A172 (cell line): ENCODE results near the gene POPDC2. TPM values are rescaled to one million over a fixed set of nuclear protein-coding genes. Genes with fewer than 3 reads are reported as not detected.
A peak's percentile ranks its signal among the peaks of the same experiment; 100 is the strongest.
"Not testable (repeated sequence)": the region's sequence is repeated elsewhere in the genome, so short reads cannot be mapped to it uniquely, and the experiment has no call there.

Source experiments
- DNase-seq: peaks from one replicate; pipeline ENCODE4 v3.0.0-alpha.2; 2015; ENCODE audit warnings: low spot score
- total RNA-seq: library from RNA; depleted of rRNA; stranded (reverse); fragments of >200 nt; shearing (Covaris generic); gene quantifications from 2 replicates; pipeline ENCODE4 v1.2.3, GENCODE V29; 2014; rRNA removed

The POPDC2 gene
- total RNA-seq, 1 experiment from 2014 or later = not detected

DNA sequence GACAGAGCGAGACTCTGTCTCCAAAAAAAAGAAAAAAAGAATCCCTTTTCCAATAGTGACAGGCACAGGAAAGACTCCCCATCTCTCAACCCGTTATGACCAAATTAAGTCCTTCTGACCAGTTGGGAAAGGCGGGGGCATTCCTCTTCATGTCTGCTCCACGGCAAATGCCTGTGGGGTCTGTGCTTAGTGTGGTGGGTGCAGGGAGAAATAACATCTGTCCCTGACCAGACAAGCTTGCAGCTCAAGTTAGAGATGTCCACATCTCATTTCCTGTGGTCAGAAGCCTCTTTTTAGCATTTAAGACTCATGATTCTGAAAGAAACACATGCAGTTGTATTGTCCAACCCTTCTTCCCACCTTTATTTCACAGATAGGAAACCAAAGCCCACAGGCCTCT lies 46.5 kb downstream of the POPDC2 start:
- no peak for DNase-seq

DNA sequence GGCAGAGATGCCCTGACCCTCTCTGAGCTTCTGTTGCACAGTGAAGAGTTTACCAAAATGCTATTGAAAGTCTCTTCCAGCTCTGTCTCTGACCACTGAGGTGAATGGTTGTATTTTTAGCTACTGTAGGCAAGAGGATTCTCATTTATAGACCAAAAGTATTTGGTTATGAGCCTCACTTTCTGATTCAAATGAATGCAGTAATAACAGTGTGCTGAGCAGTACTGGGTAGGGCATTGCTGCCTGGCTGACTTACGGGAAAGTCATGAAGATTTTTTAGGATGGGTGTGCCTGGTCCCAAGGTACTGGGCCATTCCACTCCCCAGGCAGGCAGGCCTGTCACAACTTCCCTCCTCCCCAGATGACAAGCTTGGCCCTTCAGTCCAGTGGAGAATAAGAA lies 47.2 kb downstream of the POPDC2 start:
- DNase-seq = no peak

DNA sequence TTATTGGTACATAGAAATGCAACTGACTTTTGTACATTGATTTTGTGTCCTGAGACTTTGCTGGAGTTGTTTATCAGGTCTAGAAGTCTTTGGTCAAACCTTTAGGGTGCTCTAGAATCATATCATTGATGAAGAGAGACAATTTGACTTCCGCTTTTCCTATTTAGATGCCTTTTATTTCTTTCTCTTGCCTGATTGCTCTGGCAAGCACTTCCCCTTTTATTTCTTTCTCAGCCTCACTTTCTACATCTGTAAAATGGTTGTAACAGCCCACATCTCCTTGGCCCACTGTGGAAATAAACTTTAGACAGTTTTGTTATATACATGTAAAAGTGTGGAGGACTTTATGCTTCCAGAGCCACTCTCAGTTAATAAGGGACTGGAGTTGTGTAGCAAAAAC lies 48.7 kb downstream of the POPDC2 start:
- no peak for DNase-seq

DNA sequence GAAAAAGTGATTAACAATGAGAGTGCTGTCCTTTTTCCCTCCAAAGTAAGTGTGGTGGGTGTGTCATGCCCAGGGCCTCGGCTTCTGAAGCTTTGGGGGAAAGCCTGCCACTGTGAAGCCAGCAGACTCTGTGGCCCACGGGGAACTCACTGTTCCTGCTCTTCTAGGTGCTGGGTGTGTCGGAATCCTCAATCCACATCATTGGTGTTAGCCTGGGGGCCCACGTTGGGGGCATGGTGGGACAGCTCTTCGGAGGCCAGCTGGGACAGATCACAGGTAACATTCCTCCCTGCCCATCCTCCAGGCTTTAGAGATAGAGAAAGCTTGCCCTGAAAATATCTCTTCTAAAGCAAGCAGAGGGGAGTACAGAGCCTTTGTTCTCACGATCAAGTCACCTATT lies 51.1 kb downstream of the POPDC2 start:
- no peak for DNase-seq

DNA sequence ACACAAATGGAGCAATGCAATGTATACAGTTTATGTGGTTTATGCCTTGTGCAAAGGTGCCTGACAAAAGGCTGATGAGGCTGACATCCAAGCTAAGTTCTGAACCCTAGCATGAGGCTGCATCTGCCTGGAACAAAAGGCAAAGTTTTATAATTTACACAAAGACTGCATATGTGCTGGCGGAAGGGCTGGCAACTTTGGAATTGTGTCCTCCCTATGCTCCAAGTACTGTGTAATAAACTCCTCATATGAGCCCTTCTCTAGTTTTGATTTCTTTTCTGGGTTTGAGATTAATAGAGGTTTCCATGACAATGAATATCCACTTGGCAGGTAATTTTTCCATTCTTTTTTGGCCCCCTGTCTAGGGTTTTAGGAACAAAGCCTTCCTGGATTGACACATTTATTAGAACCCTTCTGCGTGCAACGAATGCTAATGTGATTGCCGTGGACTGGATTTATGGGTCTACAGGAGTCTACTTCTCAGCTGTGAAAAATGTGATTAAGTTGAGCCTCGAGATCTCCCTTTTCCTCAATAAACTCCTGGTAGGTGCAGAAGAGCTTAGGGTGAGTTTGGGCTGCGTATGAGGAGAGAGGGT lies 51.9 kb downstream of the POPDC2 start:
- no peak for DNase-seq

DNA sequence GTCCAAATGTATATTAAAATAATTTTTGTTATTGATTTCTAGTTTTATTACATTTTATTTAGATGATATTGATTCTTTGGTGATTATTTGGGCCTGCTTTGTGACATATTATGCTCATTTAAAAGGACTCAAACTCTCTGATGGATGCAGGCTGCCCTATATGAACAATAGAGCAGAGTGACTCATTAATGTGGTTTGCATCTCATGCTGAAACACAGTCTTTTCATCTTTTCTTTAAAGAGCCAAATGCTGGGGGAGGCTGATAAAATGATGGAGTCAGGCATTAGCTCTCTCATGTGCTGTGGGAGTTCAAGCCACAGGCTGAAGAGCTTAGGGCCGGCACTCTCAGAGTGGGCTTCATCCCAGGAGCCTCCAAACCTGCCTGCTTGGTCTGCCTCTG lies 55.5 kb downstream of the POPDC2 start:
- peak; percentile 60 for DNase-seq

DNA sequence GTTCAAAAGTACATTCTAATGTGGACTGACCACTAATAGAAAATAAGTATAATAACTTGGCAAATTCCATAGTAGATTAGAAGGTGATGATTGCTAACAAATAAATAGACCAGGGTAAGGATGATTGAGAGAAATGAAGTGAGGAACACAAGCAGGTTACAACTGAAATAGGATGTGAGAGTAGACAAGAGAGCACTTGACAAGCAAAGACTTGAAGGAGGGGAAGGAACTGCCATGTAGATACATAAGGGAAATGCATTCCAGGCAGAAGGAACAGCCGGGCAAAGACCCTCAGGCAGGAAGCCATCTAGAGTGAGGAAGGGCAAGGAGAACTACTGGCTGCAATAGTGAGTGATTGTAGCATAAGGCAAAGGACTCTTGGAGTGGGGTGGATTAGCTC lies 57.7 kb downstream of the POPDC2 start:
- DNase-seq = no peak

DNA sequence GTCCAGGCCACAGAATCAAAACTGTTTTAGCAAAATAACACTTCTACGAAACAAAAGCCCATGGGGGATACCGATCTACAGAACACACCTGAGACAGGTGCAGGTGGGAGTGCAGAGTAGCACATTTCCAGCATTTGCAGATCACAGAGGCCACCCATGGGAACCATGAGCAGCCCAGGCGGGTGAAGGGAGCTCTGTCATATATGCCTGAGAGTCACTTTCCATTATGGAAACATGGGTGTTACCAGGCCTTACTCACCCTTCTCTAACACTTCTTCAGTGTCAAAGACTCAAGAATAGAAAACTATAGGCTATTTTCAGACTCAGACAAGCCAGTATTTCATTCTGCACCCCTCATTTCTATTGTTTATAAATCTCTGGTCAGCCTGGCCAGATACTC lies 59.2 kb downstream of the POPDC2 start:
- no peak for DNase-seq

DNA sequence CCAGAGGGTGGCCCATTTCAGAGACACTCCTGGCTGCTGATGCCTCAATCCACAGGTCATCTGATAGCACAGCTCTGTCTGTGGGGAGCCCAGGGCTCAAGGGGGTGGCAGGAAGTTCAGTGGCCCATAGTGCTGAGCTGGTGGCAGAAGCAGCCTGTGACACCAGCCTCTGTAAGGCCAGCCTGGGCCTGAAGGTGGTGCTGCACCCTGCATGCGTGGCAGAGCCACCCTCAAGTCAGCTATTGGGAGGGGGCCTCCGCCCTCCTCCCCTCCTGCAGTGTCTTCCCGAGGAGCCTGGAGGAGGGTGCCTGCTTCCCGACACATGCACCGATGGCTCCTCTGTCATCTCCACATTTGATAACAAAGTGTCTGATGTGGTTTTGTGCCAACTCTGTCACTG lies 59.7 kb downstream of the POPDC2 start:
- no peak for DNase-seq

DNA sequence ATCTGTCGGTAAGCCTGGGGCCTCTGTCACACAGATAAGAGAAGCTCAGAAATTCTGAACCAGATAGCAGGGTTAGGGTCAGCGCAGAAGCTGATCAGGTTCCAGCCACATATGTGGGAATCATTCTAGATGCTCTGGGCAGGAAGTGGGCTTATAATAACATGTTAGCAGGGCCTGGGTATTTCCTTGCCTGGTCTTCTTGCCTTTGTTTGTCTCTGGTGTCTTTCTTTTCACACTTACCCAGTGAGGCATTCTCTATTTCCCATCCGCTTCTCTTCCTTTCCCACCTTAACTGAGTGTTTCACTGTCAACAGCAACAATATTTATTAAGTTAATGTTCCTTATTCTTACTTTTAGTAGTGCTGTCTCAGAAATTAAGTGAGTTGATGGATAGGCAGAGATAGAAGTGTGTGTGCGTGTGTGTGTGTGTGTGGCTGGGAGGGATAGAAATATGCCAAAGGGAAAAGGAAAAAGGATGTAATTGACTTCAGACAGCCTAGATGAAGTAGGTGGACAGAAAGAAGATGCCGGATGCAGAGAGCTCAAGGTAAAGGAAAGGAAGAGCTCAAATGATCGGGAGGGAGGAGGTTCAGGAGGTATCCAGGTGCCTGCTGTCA lies 60.7 kb downstream of the POPDC2 start:
- no peak for DNase-seq

DNA sequence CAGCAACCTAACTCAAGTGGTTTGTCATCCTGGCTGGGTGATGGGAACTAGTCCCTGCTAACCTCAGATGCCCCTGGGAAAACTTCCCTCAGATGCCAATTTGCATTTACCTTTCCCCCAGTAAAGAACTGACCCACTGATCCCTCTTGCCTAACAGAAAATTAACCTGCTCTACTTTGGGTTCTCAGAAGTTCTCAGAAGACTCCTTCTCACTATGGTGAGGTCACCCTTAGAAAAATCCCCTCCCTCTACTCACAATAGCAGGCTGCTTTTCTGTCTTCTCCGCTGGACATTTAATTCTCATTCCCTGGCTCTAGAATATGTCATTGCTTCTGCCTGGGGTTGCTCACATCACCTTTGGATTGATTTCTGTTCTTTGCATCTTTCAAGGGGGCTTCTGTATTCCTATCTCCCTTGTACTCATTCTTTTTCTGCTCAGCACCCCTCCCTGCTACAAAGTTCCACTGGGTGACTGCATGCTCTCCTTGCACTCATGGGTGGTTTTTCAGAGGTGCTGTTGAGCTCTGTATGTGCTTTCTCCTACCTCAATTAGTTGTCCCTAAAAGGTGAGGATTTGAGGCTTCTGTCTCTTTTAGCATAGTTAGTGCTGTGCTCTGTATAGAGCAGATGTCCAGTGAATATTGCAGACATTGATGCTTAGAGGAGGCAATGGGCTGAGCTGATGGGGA lies 61.8 kb downstream of the POPDC2 start:
- DNase-seq = no peak

DNA sequence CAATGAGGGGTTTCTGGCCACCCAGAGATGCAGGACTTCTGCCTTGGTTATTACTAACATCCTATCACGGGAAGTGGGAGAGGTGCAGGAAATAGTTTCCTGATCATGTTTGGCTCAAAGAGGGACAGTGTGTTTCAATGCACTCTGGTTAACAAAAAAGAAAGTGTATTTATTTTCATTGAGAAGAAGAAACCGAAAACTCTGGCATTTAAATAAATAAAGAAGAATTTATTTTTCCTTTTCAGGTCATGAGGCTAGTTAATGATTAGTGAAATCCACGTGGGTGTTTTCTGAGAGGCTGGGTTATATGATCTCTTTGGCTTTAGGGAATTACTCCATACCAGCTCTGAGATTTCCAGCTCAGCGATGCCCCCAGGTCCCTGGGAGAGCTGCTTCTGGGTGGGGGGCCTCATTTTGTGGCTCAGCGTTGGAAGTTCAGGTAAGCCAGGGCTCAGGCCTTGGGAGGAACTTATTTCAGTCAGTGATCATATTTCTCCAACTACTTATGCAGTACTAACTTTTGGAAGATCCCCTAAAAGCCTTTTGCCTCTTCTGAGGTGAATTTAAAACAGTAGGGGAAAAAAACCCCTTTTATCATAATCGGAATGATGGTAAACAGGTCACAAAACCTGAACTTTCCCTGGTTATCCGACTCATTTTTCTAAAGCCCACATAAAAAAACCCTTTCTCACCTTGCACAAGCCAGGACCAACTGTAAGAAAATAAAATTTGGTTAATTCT lies 62.7 kb downstream of the POPDC2 start, which contains the start of gene PLA1A:
Gene PLA1A (plus strand): TSS at position 338 of the 741 bp plus-strand sequence. CDS start 29 bp downstream, at position 367.
- no peak for DNase-seq

DNA sequence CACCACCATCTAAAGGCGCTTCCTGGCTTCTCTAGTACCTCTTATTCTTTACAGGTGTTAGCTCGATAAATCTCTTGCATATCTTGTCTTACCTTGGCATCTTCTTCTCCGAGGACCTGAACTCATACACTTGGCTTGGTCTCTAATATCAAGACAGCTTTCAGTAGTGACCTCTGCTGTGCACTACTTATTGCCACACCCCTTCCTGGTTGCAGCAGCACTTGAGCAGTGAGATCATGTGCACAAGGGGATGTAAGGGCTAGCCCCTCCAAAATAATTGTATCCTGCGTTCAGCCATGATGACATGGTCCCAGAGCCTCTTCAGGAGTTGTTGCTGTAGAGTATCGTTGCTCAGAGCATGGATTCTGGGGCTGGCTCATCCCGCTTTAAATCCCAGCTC lies 64.0 kb downstream of the POPDC2 start:
- no peak for DNase-seq

DNA sequence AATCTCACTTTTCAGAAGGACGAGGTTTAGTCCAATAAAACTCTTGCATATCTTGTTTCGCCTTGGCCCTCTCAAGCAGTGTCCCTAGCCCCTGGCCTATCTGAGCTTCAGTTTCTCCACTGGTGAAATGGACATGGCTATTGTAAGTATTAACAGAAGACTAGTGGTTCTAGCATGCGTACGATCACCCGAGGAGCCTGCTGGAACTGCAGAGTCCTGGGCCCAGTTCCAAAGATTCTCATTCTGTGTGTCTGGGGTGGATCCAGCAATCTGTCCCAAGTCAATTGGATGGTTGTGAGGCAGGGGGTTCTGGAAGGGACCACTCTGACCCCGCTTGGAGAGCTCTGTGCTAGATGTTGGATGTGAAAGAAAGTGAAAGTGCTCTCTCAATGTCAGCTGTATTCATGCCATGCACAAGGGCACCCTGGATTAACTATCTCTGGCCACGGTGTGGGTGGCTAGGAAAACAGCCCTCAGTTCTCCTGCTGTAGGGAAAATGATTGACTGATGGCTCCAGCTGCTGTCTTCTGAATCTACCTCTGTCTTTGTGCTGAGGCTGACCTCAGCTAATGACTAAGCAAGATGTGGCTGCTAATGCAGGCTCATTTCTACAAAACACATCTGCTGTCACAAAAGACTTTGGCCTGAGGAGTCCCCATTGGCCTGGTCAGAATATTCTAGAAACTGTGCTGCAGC lies 64.6 kb downstream of the POPDC2 start:
- DNase-seq = no peak

DNA sequence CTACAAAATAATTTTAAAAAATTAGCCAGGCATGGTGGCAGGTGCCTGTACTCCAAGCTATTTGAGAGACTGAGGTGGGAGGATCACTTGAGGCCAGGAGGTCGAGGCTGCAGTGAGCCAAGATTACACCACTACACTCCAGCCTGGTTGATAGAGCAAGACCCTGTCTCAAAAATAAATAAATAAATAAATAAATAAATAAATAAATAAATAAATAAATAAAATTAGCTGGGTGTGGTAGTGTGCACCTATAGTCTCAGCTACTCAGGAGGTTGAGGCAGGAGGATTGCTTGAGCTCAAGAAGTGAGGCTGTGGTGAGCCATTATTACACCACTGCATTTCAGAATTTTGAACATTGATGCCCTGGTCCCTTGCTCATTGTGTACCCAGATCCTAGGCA lies 65.5 kb downstream of the POPDC2 start:
- DNase-seq = not testable (repeated sequence)

DNA sequence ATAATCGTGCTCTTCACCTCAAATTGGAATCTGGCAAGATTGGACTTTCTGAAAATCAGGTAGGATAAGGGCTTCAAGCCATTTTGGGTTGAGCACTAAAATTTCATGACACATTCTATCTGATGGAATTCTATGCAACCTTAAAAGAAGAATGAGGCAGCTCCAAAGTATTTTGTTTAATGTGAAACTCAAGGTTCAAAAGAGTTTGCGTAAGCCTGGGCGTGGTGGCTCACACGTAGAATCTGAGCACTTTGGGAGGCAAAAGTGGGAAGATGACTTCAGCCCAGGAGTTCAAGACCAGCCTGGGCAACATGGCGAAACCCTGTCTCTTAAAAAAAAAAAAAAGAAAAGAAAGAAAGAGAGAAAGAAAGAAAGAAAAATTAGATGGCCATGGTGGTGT lies 66.3 kb downstream of the POPDC2 start:
- DNase-seq = no peak

DNA sequence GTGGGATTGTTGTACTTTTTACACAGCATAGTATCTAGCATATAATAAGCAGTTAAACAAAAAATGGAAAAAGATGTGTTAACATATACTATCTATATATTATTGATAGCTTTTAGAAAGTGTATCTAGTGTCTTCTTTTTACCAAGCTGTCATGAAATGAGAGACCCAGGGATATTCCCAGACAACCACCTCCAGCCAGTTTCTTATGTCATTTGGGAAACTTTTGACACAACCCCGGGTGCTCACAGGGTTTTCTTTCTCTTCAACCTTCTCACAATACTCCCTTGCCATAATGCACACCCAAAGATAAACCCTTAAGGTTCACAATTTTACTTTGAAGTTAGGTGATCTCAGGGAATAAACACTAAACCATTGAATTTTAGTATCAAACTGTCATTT lies 67.5 kb downstream of the POPDC2 start:
- DNase-seq = no peak

Other genes with a start within 250 kb of the POPDC2 start
- 30.4 and 32.6 TPM in 2 replicates for gene TMEM39A, start 197.0 kb downstream of the POPDC2 start, total RNA-seq
- 15.7 and 18.9 TPM in 2 replicates for gene POGLUT1, start 191.6 kb downstream of the POPDC2 start, total RNA-seq
- gene TIMMDC1, start 162.0 kb downstream of the POPDC2 start, total RNA-seq = 74.4 and 113 TPM in 2 replicates
- gene CD80, start 101.0 kb downstream of the POPDC2 start, total RNA-seq = not detected in 2 replicates
- 0.21 TPM in 1 of 2 replicates, not detected in the other for gene ADPRH, start 81.1 kb downstream of the POPDC2 start, total RNA-seq
- not detected in 2 replicates for gene PLA1A, start 62.7 kb downstream of the POPDC2 start, total RNA-seq
- 46.2 and 58.3 TPM in 2 replicates for gene COX17, start 16.8 kb upstream of the POPDC2 start, total RNA-seq
- gene CFAP91, start 42.4 kb upstream of the POPDC2 start, total RNA-seq = 1.8 and 2.2 TPM in 2 replicates
- not detected in 2 replicates for gene NR1I2, start 121.5 kb upstream of the POPDC2 start, total RNA-seq